CD14-positive monocyte (primary cell): ENCODE results near the gene PER1. TPM values are rescaled to one million over a fixed set of nuclear protein-coding genes. Genes with fewer than 3 reads are reported as not detected.

Experiments used
- DNase-seq, 3 donors: peaks; one replicate each; pipeline ENCODE4 v3.0.0-alpha.2; 2011 to 2022
- H2AFZ ChIP-seq: 2 replicates; pipeline ENCODE4 v1.6.0; 2012; ENCODE audit warnings: mild to moderate bottlenecking, low read depth, low read length, inconsistent platforms; ENCODE audit not compliant: insufficient read depth, poor library complexity, severe bottlenecking
- H3K27ac ChIP-seq, 2 donors: 1 replicate in 1 of 2; 2 replicates in 1 of 2; pipeline ENCODE4 v1.5.1; 2012 to 2013; ENCODE audit warnings: low read length in 2 of 2, control low read depth in 1 of 2, inconsistent platforms in 1 of 2, low read depth in 1 of 2, mild to moderate bottlenecking in 1 of 2
- H3K27me3 ChIP-seq, 2 donors: one replicate each; pipeline versions ENCODE4 v1.6.0 to v1.6.1; 2011 to 2013; ENCODE audit warnings: low read length in 2 of 2; ENCODE audit not compliant: control insufficient read depth in 2 of 2, insufficient read depth in 2 of 2
- H3K36me3 ChIP-seq, 2 donors: replicated peaks in 1 of 2; 1 replicate in 1 of 2; 2 replicates in 1 of 2; pipeline versions ENCODE4 v1.5.1 to v1.6.1; 2012 to 2013; ENCODE audit warnings: low read length in 2 of 2, control low read depth in 1 of 2, inconsistent platforms in 1 of 2, mild to moderate bottlenecking in 1 of 2; ENCODE audit not compliant: insufficient read depth in 2 of 2, control insufficient read depth in 1 of 2
- H3K4me1 ChIP-seq, 2 donors: 1 replicate in 1 of 2; 2 replicates in 1 of 2; pipeline versions ENCODE4 v1.5.1 to v1.6.1; 2012 to 2013; ENCODE audit warnings: low read length in 2 of 2, control low read depth in 1 of 2, inconsistent platforms in 1 of 2, mild to moderate bottlenecking in 1 of 2, moderate library complexity in 1 of 2; ENCODE audit not compliant: insufficient read depth in 2 of 2, control insufficient read depth in 1 of 2
- H3K4me2 ChIP-seq: replicated peaks from 2 replicates; pipeline ENCODE3; 2012; ENCODE audit warnings: low read length, moderate library complexity, mild to moderate bottlenecking; ENCODE audit not compliant: poor library complexity, severe bottlenecking; ENCODE audit errors: extremely low read depth
- H3K4me3 ChIP-seq, 3 experiments: fragments of 200-600 bp in 1 of 3; sonication (generic) in 1 of 3; replicated peaks in 1 of 3; 1 replicate in 2 of 3; 2 replicates in 1 of 3; pipeline ENCODE4 v1.5.1; 2011 to 2013; ENCODE audit warnings: low read length in 3 of 3, mild to moderate bottlenecking in 3 of 3, control low read depth in 2 of 3, low read depth in 2 of 3, inconsistent platforms in 1 of 3, moderate library complexity in 1 of 3
- H3K79me2 ChIP-seq: 2 replicates; pipeline ENCODE4 v1.6.0; 2012; ENCODE audit warnings: mild to moderate bottlenecking, control low read depth, inconsistent platforms, low read length, moderate library complexity; ENCODE audit not compliant: insufficient read depth
- H3K9ac ChIP-seq: 2 replicates; pipeline ENCODE4 v1.6.0; 2017; ENCODE audit warnings: low read length, mild to moderate bottlenecking; ENCODE audit not compliant: insufficient read depth, poor library complexity, severe bottlenecking
- H3K9me3 ChIP-seq, 2 donors: replicated peaks in 1 of 2; 1 replicate in 1 of 2; 2 replicates in 1 of 2; pipeline versions ENCODE4 v1.5.1 to v1.6.1; 2012 to 2013; ENCODE audit warnings: low read length in 2 of 2, control low read depth in 1 of 2; ENCODE audit not compliant: control insufficient read depth in 1 of 2, insufficient read depth in 1 of 2
- H4K20me1 ChIP-seq: 2 replicates; pipeline ENCODE4 v1.6.0; 2012; ENCODE audit warnings: mild to moderate bottlenecking, low read length, control low read depth, moderate library complexity; ENCODE audit not compliant: insufficient read depth
- H3K27ac Mint-ChIP-seq, 7 donors: one replicate each; pipeline ENCODE4 v1.8.0; 2020; ENCODE audit warnings: mild to moderate bottlenecking in 7 of 7, mixed read lengths in 7 of 7, moderate library complexity in 6 of 7, inconsistent platforms in 2 of 7
- H3K27me3 Mint-ChIP-seq, 3 donors: one replicate each; pipeline ENCODE4 v1.8.0; 2021 to 2022; ENCODE audit warnings: low read depth in 3 of 3, mild to moderate bottlenecking in 3 of 3, mixed read lengths in 3 of 3, moderate library complexity in 3 of 3, inconsistent platforms in 1 of 3
- H3K36me3 Mint-ChIP-seq, 2 donors: one replicate each; pipeline ENCODE4 v1.8.0; 2020; ENCODE audit warnings: mixed read lengths in 2 of 2, inconsistent platforms in 1 of 2, mild to moderate bottlenecking in 1 of 2
- H3K4me1 Mint-ChIP-seq: one replicate; pipeline ENCODE4 v1.8.0; 2020; ENCODE audit warnings: mild to moderate bottlenecking, mixed read lengths
- H3K4me3 Mint-ChIP-seq, 2 donors: one replicate each; pipeline ENCODE4 v1.8.0; 2020; ENCODE audit warnings: mild to moderate bottlenecking in 2 of 2, mixed read lengths in 2 of 2, moderate library complexity in 1 of 2
- H3K9me3 Mint-ChIP-seq, 7 donors: one replicate each; pipeline ENCODE4 v1.8.0; 2020 to 2022; ENCODE audit warnings: mixed read lengths in 7 of 7, mild to moderate bottlenecking in 6 of 7, moderate library complexity in 6 of 7, inconsistent platforms in 2 of 7
- CTCF ChIP-seq: fragments of 200-600 bp; IDR thresholded peaks from one replicate; pipeline ENCODE4 v1.8.0; 2022; ENCODE audit warnings: antibody characterized with exemption, mild to moderate bottlenecking
- WGBS: methylation state at CpG from one replicate; pipeline ENCODE4 v1.1.5; 2013; ENCODE audit warnings: missing lambda C conversion rate; ENCODE audit not compliant: insufficient coverage; 5-methylcytosine and 5-hydroxymethylcytosine counted together
- intact Hi-C, 2 donors: fragments of 100-400 bp; cut with micrococcal nuclease; formaldehyde crosslinking; loops; one replicate each; pipeline versions ENCODE4 v1.15.0 to v1.15.1; 2023
- polyA plus RNA-seq, 3 donors: library from polyadenylated mRNA; depleted of rRNA in 1 of 3; unstranded in 2 of 3; stranded (reverse) in 1 of 3; fragments of 300-500 nt in 2 of 3; fragments of >200 nt in 1 of 3; fragmentation: Illumina TruSeq in 2 of 3; gene quantifications; 1 replicate in 2 of 3; 2 replicates in 1 of 3; pipeline ENCODE4 v1.2.3, GENCODE V29; 2012 to 2021

Gene PER1
- polyA plus RNA-seq, 3 donors, result 5.6 to 457 (median 9.6) TPM

- no peak for DNase-seq
- no peaks in the 10 kb centered on the region for H3K9me3 Mint-ChIP-seq
- Histone ChIP-seq H3K79me2 (peaks cover 31% of the 10 kb centered on the region), H3K4me1 (peaks cover 52 to 79% of the 10 kb centered on the region in 2 donors), H3K9me3 (no peaks in the 10 kb centered on the region), H3K9ac (peak overlapping the region; percentile 99), H2AFZ (no peak overlapping the region), H3K27me3 (no peaks in the 10 kb centered on the region), H3K4me3 (peak overlapping the region; percentile 86 to 98 (median 95)), H3K4me2 (peak overlapping the region; percentile 86), H3K27ac (peak overlapping the region; percentile 74 to 94), H4K20me1 (no peaks in the 10 kb centered on the region), H3K36me3 (peaks cover 19 to 26% of the 10 kb centered on the region in 2 donors)
- 86% methylated on average over 13 of the region's 19 CpGs for WGBS
- peak overlapping the region; percentile 82 to 84 for H3K4me3 Mint-ChIP-seq
- intact Hi-C loops, result loop anchor here in 1 of 2 donors (5.0 kb wide), 1 partner anchor 34 kb away; no protein-coding TSS in a partner anchor
- no peaks in the 10 kb centered on the region for H3K27me3 Mint-ChIP-seq
- peak overlapping the region in 6 of 7 donors; percentile 77 to 94 (median 88) for H3K27ac Mint-ChIP-seq
- H3K4me1 Mint-ChIP-seq, result peaks cover 59% of the 10 kb centered on the region
- TF ChIP-seq CTCF, result no peak
- H3K36me3 Mint-ChIP-seq, result peaks cover 23 to 30% of the 10 kb centered on the region in 2 donors
Observed at GRCh38 chr17:8161289-8162232, 9.4 kb upstream of the PER1 start.

GRCh38 chr17:8160741-8161221 is 8.6 kb upstream of the PER1 start:
- Histone ChIP-seq H3K4me1 (peaks cover 56 to 81% of the 10 kb centered on the region in 2 donors), H3K36me3 (peaks cover 19 to 26% of the 10 kb centered on the region in 2 donors), H3K9ac (no peak overlapping the region), H3K9me3 (no peaks in the 10 kb centered on the region), H3K27ac (peak overlapping the region; percentile 21 to 94), H3K4me3 (peak overlapping the region in 1 of 3 experiments; percentile 98), H3K27me3 (no peaks in the 10 kb centered on the region), H2AFZ (no peak overlapping the region), H3K4me2 (peak overlapping the region; percentile 86), H3K79me2 (peaks cover 31% of the 10 kb centered on the region), H4K20me1 (peaks cover 3% of the 10 kb centered on the region)
- DNase-seq, result no peak
- H3K4me3 Mint-ChIP-seq, result peak overlapping the region; percentile 71 to 82
- H3K4me1 Mint-ChIP-seq, result peaks cover 59% of the 10 kb centered on the region
- H3K9me3 Mint-ChIP-seq, result no peaks in the 10 kb centered on the region
- H3K36me3 Mint-ChIP-seq, result peaks cover 23 to 30% of the 10 kb centered on the region in 2 donors
- no CpG with 5 or more reads among the region's 5 CpGs for WGBS
- H3K27me3 Mint-ChIP-seq, result no peaks in the 10 kb centered on the region
- peak overlapping the region in 6 of 7 donors; percentile 50 to 91 (median 82) for H3K27ac Mint-ChIP-seq
- no peak for TF ChIP-seq CTCF
- intact Hi-C loops, result loop anchor here in 1 of 2 donors (5.0 kb wide), 1 partner anchor 33 kb away; no protein-coding TSS in a partner anchor
